KG1 (cell line): ENCODE measurements around the gene MCM8.

ENCODE experiments used
- DNase-seq: peaks from one replicate; lab custom pipeline; 2025; lab: John Stamatoyannopoulos, UW

MCM8 gene

DNA sequence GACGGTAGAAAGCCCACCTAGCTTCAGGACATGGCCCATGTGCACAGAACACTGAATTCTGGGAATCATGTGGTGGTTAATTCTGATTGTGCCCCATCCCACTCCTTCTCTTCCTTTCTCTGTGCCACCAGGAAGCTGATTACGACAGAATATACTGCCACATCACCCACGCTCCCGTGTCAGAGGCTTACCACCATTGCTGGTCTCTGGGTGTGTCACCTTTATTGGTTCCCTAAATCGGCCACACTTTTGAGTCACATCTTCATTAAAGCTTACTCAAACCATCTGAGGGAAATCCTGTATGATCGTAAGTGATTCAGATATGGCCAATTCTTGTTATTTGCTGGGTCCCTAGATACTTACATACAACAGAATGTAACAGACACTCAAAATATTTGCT lies 3.2 kb upstream of the MCM8 start:
- no peak for DNase-seq

DNA sequence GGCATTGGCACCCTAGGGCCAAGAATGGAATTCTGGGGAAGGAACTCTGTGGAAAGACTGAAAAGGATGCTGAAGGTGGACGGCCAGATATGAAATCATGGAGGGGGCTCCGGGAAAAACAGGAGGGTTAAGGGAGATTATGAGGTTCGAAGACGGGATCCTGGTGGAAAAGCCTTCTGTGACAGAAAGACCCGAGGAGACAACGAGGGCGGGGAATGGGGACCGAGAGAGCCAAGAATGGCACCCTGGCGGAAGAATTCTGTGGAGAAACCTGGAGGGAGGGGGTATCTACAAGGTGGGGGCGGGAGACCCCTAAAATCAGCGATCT lies 545 bp upstream of the MCM8 start:
- DNase-seq: no peak

DNA sequence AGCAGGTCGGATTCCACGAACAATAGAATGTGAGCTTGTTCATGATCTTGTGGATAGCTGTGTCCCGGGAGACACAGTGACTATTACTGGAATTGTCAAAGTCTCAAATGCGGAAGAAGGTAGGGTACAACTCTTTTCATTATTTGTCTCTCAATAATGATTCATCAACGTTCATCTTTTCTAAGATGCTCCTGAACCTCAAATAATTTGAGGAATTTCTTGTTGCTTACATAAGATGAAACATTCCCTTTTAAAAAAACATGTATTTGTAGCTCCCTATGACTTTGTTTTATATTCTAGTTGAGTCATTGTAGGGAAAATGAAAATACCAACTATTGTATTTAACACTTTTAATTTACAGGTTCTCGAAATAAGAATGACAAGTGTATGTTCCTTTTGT lies 17.0 kb downstream of the MCM8 start:
- no peak for DNase-seq

DNA sequence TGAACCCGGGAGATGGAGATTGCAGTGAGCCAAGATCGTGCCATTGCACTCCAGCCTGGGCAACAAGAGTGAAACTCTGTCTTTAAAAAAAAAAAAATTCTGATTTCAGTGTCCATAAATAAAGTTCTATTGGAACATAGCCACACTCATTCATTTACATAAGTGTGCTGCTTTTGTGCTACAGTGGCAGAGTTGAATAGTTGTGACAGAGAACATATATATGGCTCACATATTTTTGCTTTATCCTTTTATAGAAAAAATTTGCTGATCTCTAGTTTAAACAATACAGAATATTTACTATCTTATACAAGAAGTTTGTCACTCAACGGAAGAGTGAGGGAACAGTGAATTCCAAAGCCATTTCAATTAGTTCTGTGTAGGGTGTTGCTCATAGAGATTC lies 18.0 kb downstream of the MCM8 start:
- DNase-seq: no peak

DNA sequence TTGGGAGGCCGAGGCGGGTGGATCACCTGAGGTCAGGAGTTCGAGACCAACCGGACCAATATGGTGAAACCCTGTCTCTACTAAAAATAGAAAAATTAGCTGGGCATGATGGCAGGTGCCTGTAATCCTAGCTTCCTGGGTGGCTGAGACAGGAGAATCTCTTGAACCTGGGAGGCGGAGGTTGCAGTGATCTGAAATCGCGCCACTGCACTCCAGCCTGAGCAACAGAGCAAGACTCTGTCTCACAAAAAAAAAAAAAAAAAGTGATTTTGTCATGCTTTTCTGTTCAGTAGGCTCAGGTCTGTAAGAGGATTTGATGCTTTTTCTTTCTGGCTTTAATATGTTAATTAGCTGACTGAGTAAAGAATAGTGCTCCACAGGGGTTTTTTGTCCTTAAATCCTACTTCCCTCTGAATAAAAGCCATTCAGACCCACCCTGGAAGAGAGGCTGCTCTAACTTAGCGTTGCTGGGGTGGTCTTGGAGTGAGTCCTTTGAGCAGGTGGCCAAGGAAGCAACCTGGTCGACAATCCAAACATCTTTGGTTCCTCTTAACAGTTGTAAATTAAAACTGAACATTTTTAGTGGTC lies 19.0 kb downstream of the MCM8 start:
- DNase-seq: no peak

DNA sequence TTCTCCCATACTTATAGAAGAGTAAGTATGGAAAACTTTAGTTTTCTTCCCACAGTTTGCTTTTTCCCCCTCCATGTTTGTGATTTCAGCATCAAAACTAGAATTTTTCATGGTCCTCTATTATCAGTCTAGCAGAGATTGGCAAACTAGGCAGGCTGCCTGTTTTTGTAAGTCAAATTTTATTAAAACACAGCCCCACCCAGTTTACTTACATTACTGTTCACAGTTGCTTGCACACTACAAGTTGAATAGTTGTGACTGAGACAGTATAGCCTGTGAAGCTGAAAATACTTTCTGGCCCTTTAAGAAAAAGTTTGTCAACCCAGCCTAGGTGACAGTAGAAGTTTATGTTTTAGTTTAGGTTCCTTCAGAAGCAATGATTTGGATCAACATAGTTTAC lies 19.5 kb downstream of the MCM8 start:
- DNase-seq: no peak

DNA sequence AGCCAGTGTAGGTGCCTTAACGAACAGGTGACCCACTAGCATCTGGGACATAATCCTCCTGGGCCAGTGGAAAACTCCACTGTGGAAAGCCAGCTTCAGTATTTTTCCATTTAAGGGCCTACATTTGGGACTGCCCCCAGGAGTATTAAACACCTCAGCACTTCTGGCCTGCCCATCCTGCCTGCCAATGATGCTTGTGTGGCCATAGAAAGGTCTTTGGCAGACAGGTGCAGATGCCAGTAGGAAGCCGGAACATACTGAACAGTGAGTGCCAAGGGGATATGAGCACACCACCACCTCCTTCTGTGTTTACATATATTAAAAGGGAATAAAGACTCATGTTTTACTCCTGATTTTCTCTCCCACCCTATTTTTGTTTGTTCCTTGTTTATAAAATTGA lies 19.9 kb downstream of the MCM8 start:
- DNase-seq: no peak

DNA sequence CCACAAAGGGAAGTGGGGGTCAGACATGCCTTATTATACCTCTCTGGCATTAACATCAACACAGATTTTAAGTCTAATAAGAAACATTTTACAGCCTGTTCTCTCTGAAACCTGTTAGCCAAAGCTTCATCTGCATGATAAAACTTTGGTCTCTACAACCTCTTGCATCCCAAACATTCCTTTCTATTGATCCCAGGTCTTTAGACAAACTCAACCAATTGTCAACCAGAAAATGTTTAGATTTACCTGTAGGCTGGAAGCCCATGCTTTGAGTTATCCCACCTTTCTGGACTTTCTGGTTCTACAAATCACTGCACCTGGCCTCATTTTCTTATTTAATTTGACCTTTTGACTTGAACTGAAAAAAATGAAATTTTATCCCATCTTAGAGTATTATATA lies 20.8 kb downstream of the MCM8 start:
- no peak for DNase-seq

DNA sequence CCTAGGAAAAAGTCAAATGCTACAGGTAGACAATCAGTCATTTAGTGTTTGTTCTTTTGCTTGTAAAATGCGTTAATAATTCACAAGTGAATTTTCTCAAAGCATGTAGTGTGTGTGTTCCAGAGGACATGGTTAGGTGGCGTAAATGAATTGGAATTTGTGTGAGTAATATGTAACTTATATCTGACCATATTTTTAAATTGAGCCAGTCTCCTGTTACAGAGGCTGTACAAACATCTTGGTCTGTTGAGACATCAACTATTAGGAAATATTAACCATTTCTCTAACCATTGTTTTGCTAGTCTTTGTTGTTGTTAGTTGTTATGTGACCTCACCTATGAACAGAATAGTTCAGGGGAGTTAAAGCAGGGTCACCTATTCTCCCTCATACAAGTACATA lies 22.7 kb downstream of the MCM8 start:
- no peak for DNase-seq

DNA sequence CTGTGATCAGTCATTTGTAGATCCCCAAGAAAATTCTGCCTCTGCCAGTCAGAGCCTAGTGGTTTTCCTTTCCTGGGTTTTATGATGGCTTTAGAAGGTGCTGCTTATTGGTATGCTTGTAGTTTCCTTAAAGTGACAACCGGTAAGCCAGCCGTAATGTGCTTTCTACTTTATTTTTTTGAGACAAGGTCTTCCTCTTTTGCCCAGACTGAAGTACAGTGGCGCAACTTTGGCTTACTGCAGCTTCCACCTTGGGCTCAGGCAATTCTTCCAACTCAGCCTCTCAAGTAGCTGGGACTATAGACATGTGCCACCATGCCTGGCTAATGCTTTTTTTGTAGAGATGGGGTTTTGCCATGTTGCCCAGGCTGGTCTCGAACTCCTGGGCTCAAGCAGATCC lies 23.5 kb downstream of the MCM8 start:
- no peak for DNase-seq

DNA sequence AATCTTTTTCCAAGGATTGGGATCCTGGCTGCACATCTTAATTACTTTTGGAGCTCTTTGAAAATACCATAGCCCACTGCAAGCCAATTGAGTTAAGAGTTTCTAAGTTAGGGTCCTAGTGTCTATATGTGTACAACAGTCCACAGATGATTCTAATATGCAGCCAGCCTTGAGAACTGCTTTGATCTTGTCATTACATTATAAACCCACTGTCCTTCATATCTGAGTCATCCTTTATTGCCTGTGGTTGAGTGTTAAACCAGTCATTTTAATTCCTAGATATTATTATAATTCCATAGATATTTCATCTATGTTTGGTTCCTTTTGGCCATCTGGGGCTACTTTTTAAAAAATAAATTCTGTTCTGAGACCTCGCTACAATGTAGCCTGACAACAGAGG lies 24.1 kb downstream of the MCM8 start:
- no peak for DNase-seq

DNA sequence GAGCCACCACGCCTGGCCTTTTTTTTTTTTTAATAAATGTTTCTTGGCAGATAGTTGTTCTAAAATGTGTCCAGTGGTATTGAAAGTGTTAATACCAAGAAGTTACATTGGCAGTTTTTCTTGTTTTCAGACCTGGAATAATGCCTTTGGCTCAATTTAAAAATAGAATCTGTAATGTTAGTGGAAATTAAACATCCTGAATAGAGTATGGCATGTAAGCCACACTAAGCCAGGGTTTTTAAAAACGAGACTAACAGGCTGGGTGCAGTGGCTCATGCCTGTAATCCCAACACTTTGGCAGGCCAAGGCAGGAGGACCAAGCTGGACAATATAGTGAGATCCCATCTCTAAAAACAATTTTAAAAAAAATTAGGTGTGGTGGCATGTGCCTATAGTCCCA lies 25.3 kb downstream of the MCM8 start:
- no peak for DNase-seq

DNA sequence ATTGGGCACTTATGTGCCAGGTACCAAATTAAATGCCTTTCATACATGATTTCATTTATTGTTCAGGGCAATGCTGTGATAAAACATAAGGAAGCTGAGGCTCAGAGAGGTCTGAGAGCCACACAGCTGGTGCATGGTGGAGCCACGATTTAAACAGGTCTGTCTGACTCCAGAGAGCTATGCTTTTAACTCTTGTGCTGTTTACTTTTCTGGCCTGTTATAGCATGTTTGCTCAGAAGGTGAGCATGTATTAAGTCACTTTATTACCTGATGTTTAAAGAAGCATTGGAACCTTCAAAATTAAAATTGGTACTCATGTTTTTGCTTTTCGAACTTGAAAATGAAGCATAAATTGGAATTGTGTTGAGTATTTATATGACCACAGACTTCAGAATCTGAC lies 26.8 kb downstream of the MCM8 start:
- no peak for DNase-seq

DNA sequence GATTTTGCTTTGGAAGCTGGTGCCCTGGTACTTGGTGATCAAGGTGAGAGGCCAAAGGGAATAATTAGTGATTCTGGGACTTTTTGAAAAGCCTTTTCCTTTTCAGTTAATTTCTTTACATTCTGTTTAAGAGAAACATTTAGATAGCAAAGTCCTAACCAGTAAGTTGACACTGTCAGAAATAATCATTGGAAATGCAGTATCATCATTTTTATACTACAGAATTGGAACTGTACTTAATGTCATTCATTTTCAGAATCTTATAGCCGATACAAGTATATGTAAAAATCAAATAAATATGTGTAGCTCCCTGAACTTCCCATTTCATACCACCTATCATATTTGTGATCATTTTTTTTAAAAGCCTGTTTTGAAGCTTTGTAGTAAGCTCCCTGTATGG lies 27.5 kb downstream of the MCM8 start:
- no peak for DNase-seq

DNA sequence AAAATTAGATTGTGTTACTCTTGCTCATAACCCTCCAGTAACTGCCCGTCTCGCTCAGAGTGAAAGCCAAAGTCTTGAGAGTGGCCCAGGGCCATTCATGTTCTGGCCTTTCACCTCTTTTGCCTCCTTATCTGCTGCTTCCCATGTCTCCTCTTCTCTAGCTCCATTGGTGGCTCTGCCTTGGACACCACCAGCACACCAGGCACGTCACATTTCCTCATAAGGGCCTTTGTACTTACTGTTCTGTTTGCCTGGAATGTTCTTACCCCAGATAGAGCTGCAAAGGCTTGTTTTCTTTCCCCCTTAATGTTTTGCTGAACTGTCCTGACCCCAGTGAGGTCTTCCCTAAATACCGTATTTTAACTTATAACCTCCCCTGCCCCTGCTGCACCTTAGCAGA lies 29.3 kb downstream of the MCM8 start:
- no peak for DNase-seq

DNA sequence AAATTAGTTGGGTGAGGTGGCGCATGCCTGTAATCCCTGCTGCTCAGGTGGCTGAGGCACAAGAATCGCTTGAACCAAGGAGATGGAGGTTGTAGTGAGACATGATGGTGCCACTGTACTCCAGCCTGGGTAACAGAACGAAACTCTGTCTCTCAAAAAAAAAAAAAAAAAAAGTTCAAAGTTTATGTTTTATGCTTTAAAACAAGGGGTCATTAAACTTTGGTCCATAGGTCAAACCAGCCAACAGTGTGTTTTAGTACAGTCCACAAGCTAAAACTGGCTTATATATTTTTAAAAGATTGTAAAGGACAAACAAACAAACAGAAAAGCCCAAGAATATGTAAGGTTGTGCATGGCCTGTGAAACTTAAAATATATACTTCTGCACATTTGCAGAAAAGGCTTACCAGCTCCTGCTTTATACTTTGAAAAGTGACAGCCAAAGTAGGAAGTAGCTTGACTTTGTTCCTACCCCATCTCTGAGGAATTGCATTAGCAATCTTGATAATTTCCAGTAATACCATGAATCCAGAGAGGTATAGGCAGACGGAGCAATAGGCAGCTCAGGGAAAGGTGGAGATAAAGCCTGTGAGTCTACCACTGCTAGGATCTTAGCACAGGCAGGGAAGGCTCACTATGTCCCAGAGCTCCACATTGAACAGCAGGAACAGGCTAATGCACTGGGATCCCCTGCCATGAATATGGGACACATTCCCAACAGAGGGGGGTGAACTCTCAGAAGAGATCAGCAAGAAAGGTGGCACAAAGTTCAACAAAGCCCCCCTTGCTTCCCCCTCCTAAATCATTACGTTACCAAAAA lies 30.5 kb downstream of the MCM8 start:
- DNase-seq: no peak

DNA sequence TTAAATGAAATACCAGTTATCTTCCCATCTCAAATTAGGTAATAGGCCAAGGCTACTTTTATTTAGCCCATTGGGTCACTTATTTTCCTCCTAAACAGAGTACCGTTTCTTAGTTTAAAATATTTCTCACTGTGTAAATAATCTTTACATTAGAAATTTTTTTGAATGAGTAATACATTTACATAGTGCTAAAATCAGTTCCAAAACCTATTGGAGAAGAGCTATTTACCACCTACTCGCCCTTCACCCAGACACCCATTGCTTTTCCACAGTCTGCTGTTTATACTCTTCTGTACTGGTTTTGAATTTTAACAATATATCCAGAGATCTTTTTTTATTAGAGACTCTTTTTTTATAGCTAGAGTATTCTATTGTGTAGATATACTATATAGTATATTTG lies 36.9 kb downstream of the MCM8 start:
- DNase-seq: no peak

DNA sequence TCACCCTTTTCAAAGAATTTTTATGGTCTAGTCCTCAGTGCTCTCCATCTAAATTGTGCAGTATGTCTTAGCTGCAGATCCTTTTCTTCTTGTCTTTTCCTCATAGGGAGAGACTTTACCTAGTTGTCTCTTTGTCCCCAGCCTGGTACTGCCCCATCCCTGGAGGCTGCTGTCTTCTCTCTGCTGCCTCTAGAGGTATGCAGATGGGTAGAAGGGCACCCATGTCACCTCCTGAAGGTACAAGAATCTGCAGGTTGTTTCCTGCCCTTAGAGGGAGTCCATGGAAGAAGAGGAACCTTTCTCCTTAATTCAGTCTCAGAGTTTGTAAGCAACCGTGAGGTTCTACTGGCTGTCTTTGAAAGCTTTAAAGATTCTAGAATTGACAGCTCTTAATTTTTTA lies 39.1 kb downstream of the MCM8 start:
- no peak for DNase-seq

DNA sequence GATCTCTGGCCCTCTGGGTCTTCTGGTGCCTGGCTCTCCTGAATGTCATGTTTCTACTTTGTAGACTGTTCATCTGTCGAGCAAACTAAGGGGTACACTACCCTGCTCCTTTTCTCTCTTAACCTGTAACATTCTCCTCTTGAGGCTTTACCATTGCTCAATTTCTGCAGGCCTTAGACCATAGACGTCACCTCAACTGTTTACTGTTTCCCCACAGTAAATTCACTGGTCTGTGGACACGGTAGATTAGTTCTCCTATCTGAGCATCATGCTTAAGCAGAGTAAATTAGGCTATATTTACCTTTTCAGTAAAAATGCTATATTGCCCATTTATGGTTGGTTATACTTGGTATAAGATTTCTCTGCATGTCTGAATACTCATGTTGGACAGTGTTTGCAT lies 40.5 kb downstream of the MCM8 start:
- DNase-seq: no peak

DNA sequence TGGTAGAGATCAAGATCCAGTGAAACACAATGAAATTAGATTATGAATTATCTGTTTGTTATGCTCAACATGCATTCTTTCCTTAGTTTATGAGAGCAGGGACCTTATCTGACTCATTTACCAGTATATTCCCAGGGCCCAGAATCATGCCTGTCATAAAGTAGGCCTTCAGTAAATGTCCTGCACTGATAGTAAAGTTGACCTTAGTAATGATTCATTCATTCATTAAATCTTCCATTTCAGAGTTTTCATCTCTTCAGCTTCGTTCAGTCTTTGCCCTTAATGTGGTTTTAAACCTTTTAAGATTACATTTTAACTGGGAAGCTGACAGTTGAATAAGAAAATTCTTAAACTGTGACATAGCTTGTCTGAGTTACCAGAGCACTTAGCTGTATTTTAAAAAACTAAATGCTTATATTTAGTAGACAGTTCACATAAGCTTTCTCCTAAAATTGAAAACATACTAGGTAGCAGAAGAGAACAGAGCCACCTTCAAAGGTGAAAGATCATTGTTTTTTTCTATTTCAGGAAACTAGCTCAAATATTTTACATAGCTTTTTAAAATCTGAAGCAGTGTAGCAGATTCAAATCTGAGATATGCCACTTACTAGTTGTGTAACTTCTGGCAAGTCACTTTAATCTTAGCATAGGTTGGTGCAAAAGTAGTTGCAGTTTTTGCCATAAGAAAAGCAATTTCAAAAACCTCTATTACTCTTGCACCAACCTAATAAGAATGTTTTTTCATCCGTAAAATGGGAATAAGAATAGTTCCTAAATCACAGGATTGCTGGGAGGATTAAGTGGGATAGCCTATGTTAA lies 41.4 kb downstream of the MCM8 start:
- DNase-seq: no peak

DNA sequence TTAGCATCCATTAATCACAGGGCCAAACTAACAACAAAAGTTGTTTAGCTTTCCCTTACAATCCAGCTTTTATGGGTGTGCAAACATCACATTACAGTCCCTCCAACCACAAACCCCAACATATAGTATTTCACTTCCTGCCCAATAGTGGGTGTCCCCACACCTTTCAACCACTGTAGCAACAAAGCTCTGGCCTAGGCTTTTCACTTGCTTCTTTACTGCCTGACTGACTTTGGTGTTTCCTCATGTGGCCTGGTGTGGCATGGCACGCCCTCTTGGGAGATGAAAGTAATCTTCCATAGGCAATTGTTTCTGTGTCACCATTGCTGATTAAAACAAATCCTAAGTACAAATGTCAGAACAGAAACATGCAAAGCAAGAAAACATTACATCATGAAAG lies 46.3 kb downstream of the MCM8 start:
- no peak for DNase-seq

DNA sequence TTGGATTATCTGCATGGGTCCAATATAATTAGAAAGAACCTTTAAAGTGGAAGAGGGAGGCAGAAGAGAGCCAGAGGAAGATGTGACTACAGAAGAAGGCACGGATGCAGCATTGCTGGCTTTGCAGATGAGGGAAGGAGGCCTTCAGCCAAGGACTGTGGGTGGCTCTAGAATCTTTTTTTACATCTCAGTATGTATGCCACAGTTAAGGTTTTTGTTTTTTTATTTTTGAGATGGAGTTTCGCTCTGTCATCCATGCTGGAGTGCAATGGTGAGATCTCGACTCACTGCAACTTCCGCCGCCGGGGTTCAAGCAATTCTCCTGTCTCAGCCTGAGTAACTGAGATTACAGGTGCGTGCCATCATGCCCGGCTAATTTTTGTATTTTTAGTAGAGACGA lies 49.3 kb downstream of the MCM8 start:
- DNase-seq: no peak

DNA sequence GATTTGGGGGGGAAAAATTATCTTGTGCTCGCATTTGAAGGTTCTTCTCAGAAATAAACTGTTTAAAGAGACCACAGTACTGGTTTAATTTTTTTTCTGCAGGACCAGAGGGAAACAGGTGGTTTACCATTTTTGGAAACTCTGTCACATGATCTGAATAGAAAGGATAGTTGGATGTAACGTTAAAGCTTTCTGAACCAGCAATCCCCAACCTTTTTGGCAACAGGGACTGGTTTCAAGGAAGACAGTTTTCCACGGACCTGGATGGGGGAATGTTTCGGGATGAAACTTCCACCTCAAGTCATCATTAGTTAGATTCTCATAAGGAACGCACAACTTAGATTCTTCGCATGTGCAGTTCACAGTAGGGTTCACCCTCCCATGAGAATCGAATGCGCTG lies 50.4 kb downstream of the MCM8 start:
- DNase-seq: no peak

DNA sequence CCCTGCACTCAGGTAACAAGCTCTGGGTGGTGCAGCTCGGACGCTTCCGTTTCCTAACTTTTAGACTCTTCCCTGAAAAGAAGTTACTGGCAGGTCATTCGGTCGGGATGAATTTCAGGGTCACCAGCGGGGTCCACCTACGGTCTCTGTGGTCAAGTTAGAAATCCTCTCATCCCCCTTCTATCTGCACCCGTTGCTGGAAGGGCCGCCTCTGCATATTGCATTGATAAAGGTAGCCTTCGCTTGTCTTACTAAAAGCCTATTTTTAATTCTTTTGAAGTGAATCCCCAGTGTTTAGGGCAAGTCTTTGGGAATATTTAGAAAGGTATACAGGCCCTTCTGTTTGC lies 56.1 kb downstream of the MCM8 start:
- no peak for DNase-seq
